ENCODE measurements around the gene NBEA.

GRCh38 chr13:34993470-34993869 is 51.4 kb downstream of the NBEA start:
- TF ChIP-seq CTCF (conservative IDR thresholded peaks at IDR 0.05) (no peak), ZFX (IDR thresholded peaks at IDR 0.05) (no peak)
